A549 (cell line): Measurements from ENCODE around the gene NR3C2. TPM values are rescaled to one million over a fixed set of nuclear protein-coding genes. Genes with fewer than 3 reads are reported as not detected.

ENCODE experiments used
- ATAC-seq, 2 experiments: fragments of 200-7000 bp in 1 of 2; fragments of >200 bp in 1 of 2; cut with Nextera tagmentation in 1 of 2; cut with Tn5 transposase in 1 of 2; 3 replicates each; pipeline versions ENCODE4 v1.8.0 to v1.9.1; 2018 to 2020; ENCODE audit warnings: mild to moderate bottlenecking in 1 of 2, moderate library complexity in 1 of 2
- CTCF ChIA-PET: fragments of 300-600 bp; sonication (Branson Sonifier 250); formaldehyde crosslinking; extraction: SDS; loops from one replicate; lab custom pipeline; 2021; ENCODE audit warnings: antibody characterized with exemption, inconsistent platforms; lab: Yijun Ruan, JAX
- POLR2A ChIA-PET: fragments of 350-600 bp; formaldehyde crosslinking; extraction: SDS; loops from one replicate; lab custom pipeline; 2021; ENCODE audit warnings: antibody characterized with exemption, inconsistent platforms; lab: Yijun Ruan, JAX
- DNase-seq, 2 experiments: peaks; one replicate each; pipeline versions ENCODE4 v3.0.0 to v3.0.0-alpha.2; 2011 to 2016; ENCODE audit warnings: low read depth in 1 of 2, low spot score in 1 of 2
- FAIRE-seq: peaks from 2 replicates; lab custom pipeline; 2011; peaks lifted over from hg19 to GRCh38; lab: Jason Lieb, UNC
- H3K27ac ChIP-seq, 2 experiments: fragments of >200 bp; sonication (Bioruptor Twin); formaldehyde crosslinking; 3 replicates each; pipeline ENCODE4 v1.5.1; 2016 to 2017
- H3K4me1 ChIP-seq: fragments of >200 bp; sonication (Bioruptor Twin); formaldehyde crosslinking; 3 replicates; pipeline ENCODE4 v1.6.1; 2016
- H3K4me2 ChIP-seq: fragments of >200 bp; sonication (Bioruptor Twin); formaldehyde crosslinking; 3 replicates; pipeline ENCODE4 v1.6.1; 2016
- H3K4me3 ChIP-seq: fragments of >200 bp; sonication (Bioruptor Twin); formaldehyde crosslinking; 3 replicates; pipeline ENCODE4 v1.5.1; 2016
- H3K9me3 ChIP-seq: fragments of >200 bp; sonication (Bioruptor Twin); formaldehyde crosslinking; 3 replicates; pipeline ENCODE4 v1.6.1; 2016
- BCL3 ChIP-seq: fragments of >200 bp; sonication (Bioruptor Twin); formaldehyde crosslinking; IDR thresholded peaks from 3 replicates; pipeline ENCODE4 v1.6.1; 2016
- BHLHE40 ChIP-seq: IDR thresholded peaks from 2 replicates; pipeline ENCODE4 v1.6.1; 2012; ENCODE audit warnings: low read depth, low read length, inconsistent platforms
- CHD2 ChIP-seq: fragments of 150-350 bp; IDR thresholded peaks from 2 replicates; pipeline ENCODE4 v1.6.1; 2014; ENCODE audit warnings: low read length; ENCODE audit not compliant: partially characterized antibody
- E2F6 ChIP-seq: IDR thresholded peaks from 2 replicates; pipeline ENCODE4 v1.6.1; 2012; ENCODE audit warnings: low read depth, borderline replicate concordance
- EHMT2 ChIP-seq: fragments of 200-600 bp; sonication (generic); IDR thresholded peaks from 2 replicates; pipeline ENCODE4 v1.6.1; 2016; ENCODE audit warnings: antibody characterized with exemption, low read depth, mild to moderate bottlenecking, moderate library complexity
- ESRRA ChIP-seq: fragments of 150-350 bp; IDR thresholded peaks from 2 replicates; pipeline ENCODE4 v1.6.1; 2014; ENCODE audit warnings: mild to moderate bottlenecking, low read length, borderline replicate concordance
- HDAC2 ChIP-seq: fragments of 200-600 bp; sonication (generic); IDR thresholded peaks from 2 replicates; pipeline ENCODE4 v1.6.1; 2016
- HOXB5 ChIP-seq: fragments of 250-450 bp; sonication (Bioruptor Pico); IDR thresholded peaks from 2 replicates; pipeline ENCODE4 v1.5.0; 2020; ENCODE audit warnings: mild to moderate bottlenecking, moderate library complexity
- MAZ ChIP-seq: fragments of 150-350 bp; IDR thresholded peaks from 2 replicates; pipeline ENCODE4 v1.6.1; 2014; ENCODE audit warnings: antibody characterized with exemption, low read depth, low read length, borderline replicate concordance
- NFE2L2 ChIP-seq: fragments of 150-350 bp; conservative IDR thresholded peaks from 2 replicates; pipeline ENCODE4 v1.6.1; 2014; ENCODE audit warnings: low read length
- NPAS2 ChIP-seq: fragments of 250-450 bp; sonication (Bioruptor Pico); IDR thresholded peaks from 2 replicates; pipeline ENCODE4 v1.8.0; 2022; ENCODE audit warnings: mild to moderate bottlenecking, moderate library complexity, borderline replicate concordance
- NR3C1 ChIP-seq: fragments of >200 bp; sonication (Bioruptor Twin); formaldehyde crosslinking; IDR thresholded peaks from 3 replicates; pipeline ENCODE4 v1.6.1; 2017
- PBX3 ChIP-seq: IDR thresholded peaks from 2 replicates; pipeline ENCODE4 v1.6.1; 2012
- RAD21 ChIP-seq, 2 experiments: fragments of >200 bp in 1 of 2; sonication (Bioruptor Twin) in 1 of 2; formaldehyde crosslinking in 1 of 2; IDR thresholded peaks in 1 of 2; conservative IDR thresholded peaks in 1 of 2; 2 replicates in 1 of 2; 3 replicates in 1 of 2; pipeline ENCODE4 v1.6.1; 2012 to 2018; ENCODE audit warnings: inconsistent platforms in 1 of 2
- RCOR1 ChIP-seq: fragments of 150-350 bp; IDR thresholded peaks from 2 replicates; pipeline ENCODE4 v1.6.1; 2014; ENCODE audit warnings: antibody characterized with exemption, low read length, low read depth
- RFX5 ChIP-seq: fragments of 450-650 bp; IDR thresholded peaks from 2 replicates; pipeline ENCODE4 v1.7.1; 2014; ENCODE audit warnings: antibody characterized with exemption, mild to moderate bottlenecking, moderate library complexity
- ZNF302 ChIP-seq: fragments of 250-450 bp; sonication (Bioruptor Pico); IDR thresholded peaks from 2 replicates; pipeline ENCODE4 v1.9.0; 2021; ENCODE audit warnings: inconsistent platforms, mild to moderate bottlenecking, moderate library complexity
- whole genome bisulfite sequencing: methylation state at CpG from one replicate; pipeline ENCODE4 v1.1.6; 2017; ENCODE audit errors: missing lambda C conversion rate; 5-methylcytosine and 5-hydroxymethylcytosine counted together
- polyA plus RNA-seq, 4 experiments: library from polyadenylated mRNA; depleted of rRNA in 3 of 4; stranded (reverse); fragments of >200 nt; fragmentation: RNase III in 1 of 4; extraction: RNeasy Plus Mini Kit Qiagen cat#74134 plus additional on column Dnase treatment in 1 of 4; gene quantifications; 2 replicates in 3 of 4; 3 replicates in 1 of 4; pipeline ENCODE4 v1.2.3, GENCODE V29; 2011 to 2017
- TF ChIP-seq, protein P1 (sequence below): fragments of 250-450 bp; sonication (Bioruptor Pico); IDR thresholded peaks from 2 replicates; pipeline ENCODE4 v1.5.0; 2020; ENCODE audit warnings: low read depth, mild to moderate bottlenecking, moderate library complexity
- TF ChIP-seq, protein P2 (sequence below): fragments of 450-650 bp; IDR thresholded peaks from 2 replicates; pipeline ENCODE4 v1.6.1; 2014; ENCODE audit warnings: antibody characterized with exemption
- TF ChIP-seq, protein P3 (sequence below): fragments of 250-450 bp; sonication (Bioruptor Pico); IDR thresholded peaks from 2 replicates; pipeline ENCODE4 v1.5.0; 2021; ENCODE audit warnings: mild to moderate bottlenecking, moderate library complexity, borderline replicate concordance

The NR3C2 gene
- polyA plus RNA-seq, 2 of the 4 experiments (the other 2 are of a cell fraction): 0.01 to 0.03 TPM

DNA sequence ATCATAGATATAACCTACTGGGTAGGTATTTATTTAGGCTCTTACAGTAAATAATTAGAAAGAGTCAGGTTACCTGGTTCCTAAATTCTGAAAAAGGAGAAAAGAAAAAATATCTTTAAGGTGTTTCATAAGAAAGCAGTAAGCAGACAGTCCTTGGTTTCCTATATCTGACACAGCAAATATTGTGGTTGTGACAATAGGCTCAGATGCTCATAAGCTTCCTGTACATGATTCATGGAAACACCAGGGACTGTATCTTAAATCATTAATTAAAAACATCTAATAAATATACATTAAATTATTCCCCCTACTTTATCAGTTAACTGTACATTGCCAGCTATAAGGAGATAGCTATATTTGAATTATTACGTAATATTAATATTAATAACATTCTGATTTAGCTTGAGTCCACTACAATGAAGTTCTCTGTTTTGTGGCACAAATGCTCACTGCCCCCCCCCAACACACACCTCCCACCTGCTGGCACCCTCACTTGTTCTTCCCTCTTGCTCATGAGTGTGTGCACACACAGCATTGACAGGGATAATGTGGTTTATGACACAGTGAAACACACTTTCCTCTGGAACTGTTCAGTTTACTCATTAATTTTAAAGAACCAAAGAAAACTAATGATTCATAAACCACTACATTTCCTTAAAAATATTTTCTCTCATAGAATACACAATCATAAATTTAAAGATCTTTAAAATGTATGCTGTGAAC lies 187.4 kb downstream of the NR3C2 start:
- H3K4me1 ChIP-seq: no peaks in the 10 kb centered on the region
- TF ChIP-seq ZNF302 (CRISPR knock-in tag): no peak
- TF ChIP-seq, protein P1, sequence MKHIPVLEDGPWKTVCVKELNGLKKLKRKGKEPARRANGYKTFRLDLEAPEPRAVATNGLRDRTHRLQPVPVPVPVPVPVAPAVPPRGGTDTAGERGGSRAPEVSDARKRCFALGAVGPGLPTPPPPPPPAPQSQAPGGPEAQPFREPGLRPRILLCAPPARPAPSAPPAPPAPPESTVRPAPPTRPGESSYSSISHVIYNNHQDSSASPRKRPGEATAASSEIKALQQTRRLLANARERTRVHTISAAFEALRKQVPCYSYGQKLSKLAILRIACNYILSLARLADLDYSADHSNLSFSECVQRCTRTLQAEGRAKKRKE (CRISPR knock-in tag): no peak
- TF ChIP-seq CHD2: no peak
- TF ChIP-seq, protein P2, sequence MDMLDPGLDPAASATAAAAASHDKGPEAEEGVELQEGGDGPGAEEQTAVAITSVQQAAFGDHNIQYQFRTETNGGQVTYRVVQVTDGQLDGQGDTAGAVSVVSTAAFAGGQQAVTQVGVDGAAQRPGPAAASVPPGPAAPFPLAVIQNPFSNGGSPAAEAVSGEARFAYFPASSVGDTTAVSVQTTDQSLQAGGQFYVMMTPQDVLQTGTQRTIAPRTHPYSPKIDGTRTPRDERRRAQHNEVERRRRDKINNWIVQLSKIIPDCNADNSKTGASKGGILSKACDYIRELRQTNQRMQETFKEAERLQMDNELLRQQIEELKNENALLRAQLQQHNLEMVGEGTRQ: no peak
- no peak for TF ChIP-seq BCL3
- TF ChIP-seq, protein P3, sequence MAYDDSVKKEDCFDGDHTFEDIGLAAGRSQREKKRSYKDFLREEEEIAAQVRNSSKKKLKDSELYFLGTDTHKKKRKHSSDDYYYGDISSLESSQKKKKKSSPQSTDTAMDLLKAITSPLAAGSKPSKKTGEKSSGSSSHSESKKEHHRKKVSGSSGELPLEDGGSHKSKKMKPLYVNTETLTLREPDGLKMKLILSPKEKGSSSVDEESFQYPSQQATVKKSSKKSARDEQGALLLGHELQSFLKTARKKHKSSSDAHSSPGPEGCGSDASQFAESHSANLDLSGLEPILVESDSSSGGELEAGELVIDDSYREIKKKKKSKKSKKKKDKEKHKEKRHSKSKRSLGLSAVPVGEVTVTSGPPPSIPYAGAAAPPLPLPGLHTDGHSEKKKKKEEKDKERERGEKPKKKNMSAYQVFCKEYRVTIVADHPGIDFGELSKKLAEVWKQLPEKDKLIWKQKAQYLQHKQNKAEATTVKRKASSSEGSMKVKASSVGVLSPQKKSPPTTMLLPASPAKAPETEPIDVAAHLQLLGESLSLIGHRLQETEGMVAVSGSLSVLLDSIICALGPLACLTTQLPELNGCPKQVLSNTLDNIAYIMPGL (CRISPR knock-in tag): no peak
- no peak for TF ChIP-seq PBX3
- no peak for TF ChIP-seq HDAC2
- TF ChIP-seq MAZ: no peak
- no peak for TF ChIP-seq EHMT2
- no peak for TF ChIP-seq ESRRA
- no peak for TF ChIP-seq E2F6
- no peak for TF ChIP-seq RCOR1
- no peak for TF ChIP-seq NFE2L2
- TF ChIP-seq RFX5: no peak
- no peak for TF ChIP-seq NR3C1
- TF ChIP-seq HOXB5 (CRISPR knock-in tag): no peak
- TF ChIP-seq NPAS2 (CRISPR knock-in tag): no peak
- CTCF ChIA-PET: no interaction called here
- POLR2A ChIA-PET: no interaction called here
- H3K9me3 ChIP-seq: no peaks in the 10 kb centered on the region
- H3K4me3 ChIP-seq: no peak overlapping the region
- no peak overlapping the region for H3K4me2 ChIP-seq
- no peak for ATAC-seq
- no peak overlapping the region for H3K27ac ChIP-seq
- FAIRE-seq: no peak
- no peak for DNase-seq
- 73% methylated on average over 1 of the region's 1 CpG for WGBS

GRCh38 chr4:148253768-148254167 lies 188.4 kb downstream of the NR3C2 start:
- WGBS: 23% methylated on average over 4 of the region's 4 CpGs
- ATAC-seq: no peak
- Histone ChIP-seq H3K27ac (no peak overlapping the region), H3K9me3 (no peaks in the 10 kb centered on the region), H3K4me1 (no peaks in the 10 kb centered on the region), H3K4me2 (no peak overlapping the region), H3K4me3 (no peak overlapping the region)
- no peak for DNase-seq
- ChIA-PET POLR2A (no interaction called here), CTCF (interaction anchor here (1.2 kb wide), 1 partner anchor 10 kb away, joined by 3 read pairs; no protein-coding TSS in a partner anchor)
- no peak for FAIRE-seq
- TF ChIP-seq BHLHE40: no peak
- TF ChIP-seq RAD21 (conservative IDR thresholded peaks at IDR 0.05 in 1 of 2, IDR thresholded peaks at IDR 0.05 in 1 of 2): no peak
